Activated effector memory CD4-positive, alpha-beta T cell treated with anti-CD3 and anti-CD28 coated beads, Interleukin-2, amount 50 U/mL, for 16 hours (primary cell): Measurements from ENCODE around the gene HBG1.
"Not testable (repeated sequence)": the region's sequence is repeated elsewhere in the genome, so short reads cannot be mapped to it uniquely, and the experiment has no call there.

Source experiments
- DNase-seq: peaks from one replicate; pipeline ENCODE4 v3.0.0-alpha.2; 2020

HBG1 gene

GRCh38 chr11:5276697-5277096 is 27.0 kb upstream of the HBG1 start:
- DNase-seq, result no peak

GRCh38 chr11:5275369-5276110 is 25.9 kb upstream of the HBG1 start:
- DNase-seq, result no peak

GRCh38 chr11:5274395-5274794 is 24.7 kb upstream of the HBG1 start:
- DNase-seq, result no peak

- no peak for DNase-seq
Measured at GRCh38 chr11:5272395-5273017, 22.8 kb upstream of the HBG1 start.

GRCh38 chr11:5269715-5270147 is 20.1 kb upstream of the HBG1 start, which contains the start of gene HBE1:
TSS of gene HBE1 (minus strand) at chr11:5269945. CDS start at chr11:5269890, 55 bp downstream.
- no peak for DNase-seq

GRCh38 chr11:5267033-5267563 is 17.4 kb upstream of the HBG1 start:
- no peak for DNase-seq

GRCh38 chr11:5266609-5267008 is 17.0 kb upstream of the HBG1 start:
- no peak for DNase-seq

- no peak for DNase-seq
Measured at GRCh38 chr11:5265832-5266231, 16.2 kb upstream of the HBG1 start.

- DNase-seq, result no peak
Measured at GRCh38 chr11:5258543-5259262, 9.0 kb upstream of the HBG1 start.

GRCh38 chr11:5257296-5257695 is 7.6 kb upstream of the HBG1 start:
- DNase-seq, result no peak

- DNase-seq, result not testable (repeated sequence)
Measured at GRCh38 chr11:5254646-5255413, 5.2 kb upstream of the HBG1 start, which contains the start of gene HBG2. TSS of gene HBG2 (minus strand) at chr11:5254781. CDS start at chr11:5254728, 53 bp downstream.

GRCh38 chr11:5254023-5254422 is 4.4 kb upstream of the HBG1 start:
- not testable (repeated sequence) for DNase-seq

GRCh38 chr11:5253440-5253839 is 3.8 kb upstream of the HBG1 start:
- DNase-seq, result not testable (repeated sequence)

- no peak for DNase-seq
Measured at GRCh38 chr11:5252919-5253265, 3.2 kb upstream of the HBG1 start.

GRCh38 chr11:5252192-5252918 is 2.7 kb upstream of the HBG1 start:
- DNase-seq, result no peak

- DNase-seq, result no peak
Measured at GRCh38 chr11:5251746-5252145, 2.1 kb upstream of the HBG1 start.

GRCh38 chr11:5250543-5251204 is 1.0 kb upstream of the HBG1 start:
- DNase-seq, result no peak

GRCh38 chr11:5248498-5248897 is 1.2 kb downstream of the HBG1 start:
- not testable (repeated sequence) for DNase-seq

- DNase-seq, result no peak
Measured at GRCh38 chr11:5247472-5248192, 2.0 kb downstream of the HBG1 start.

GRCh38 chr11:5246772-5247471 is 2.7 kb downstream of the HBG1 start:
- no peak for DNase-seq
